Measurements from ENCODE around the gene MTA1.

MTA1 gene

DNA sequence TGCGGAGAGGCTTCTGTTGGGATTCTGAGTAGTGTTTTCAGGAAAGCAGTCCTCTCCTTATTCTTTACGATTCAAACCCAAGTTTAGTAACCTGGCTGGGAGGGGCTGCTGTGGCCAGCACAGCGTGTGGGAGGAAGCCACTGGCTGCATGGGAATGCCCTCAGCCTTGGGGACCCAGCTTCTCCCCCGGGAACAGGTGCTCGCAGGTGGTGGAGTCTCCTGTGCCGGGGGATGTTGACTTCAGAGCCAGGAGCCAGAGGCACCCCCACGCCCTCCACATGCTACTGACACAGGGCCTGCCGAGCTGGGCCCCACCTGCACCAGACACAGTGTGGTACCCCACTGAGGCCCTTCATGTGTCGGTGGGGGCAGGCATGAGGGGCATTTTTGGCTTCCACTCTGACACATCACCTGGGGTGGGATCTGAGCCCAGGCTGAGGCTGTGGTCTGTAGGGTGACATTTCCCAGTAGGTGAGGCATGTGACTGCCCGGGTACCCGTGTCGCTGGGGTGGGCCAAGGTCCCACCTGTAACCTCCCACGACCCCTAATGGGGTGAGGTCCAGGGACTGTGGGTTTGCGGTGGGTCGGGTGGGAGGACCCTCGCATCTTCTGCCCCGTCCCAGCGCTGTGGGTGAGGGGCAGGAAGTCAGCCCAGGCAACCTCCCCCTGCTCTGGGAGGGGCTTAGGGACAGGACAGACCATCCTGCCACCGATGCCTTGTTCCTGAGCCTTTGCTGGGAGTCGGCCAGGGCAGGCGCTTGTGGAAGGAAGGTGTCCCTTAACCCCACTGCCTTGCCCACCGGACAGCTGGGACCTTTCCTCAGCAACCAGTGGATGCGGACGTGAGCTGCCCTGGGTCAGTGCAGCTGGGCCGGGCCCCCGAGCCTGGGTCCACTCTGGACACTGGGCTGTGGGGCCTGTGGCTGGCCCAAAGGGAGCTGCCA, 26.5 kb downstream of the MTA1 start:
- DNase-seq (ENCODE audit: low spot score) = no peak

DNA sequence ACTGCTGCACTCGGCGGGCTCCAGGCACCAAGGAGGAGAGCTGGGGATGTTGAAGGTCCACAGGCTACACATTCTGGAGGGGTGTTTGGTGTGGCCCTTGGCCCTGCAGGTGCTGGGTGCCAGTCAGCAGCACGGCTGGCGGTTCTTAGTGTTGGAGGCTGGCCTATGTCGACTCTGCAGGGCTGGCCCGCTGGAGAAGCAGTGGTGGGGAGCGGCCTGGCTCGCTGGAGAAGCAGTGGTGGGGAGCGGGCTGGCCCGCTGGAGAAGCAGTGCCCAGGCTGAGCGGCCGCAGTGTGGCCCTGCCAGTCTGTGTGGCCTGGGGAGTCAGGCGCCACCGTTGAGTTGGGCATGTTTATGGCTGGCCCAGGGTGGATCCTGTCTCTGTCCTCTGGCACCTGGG, 27.3 kb downstream of the MTA1 start:
- no peak for DNase-seq (ENCODE audit: low spot score)

GRCh38 chr14:105447651-105448640, 28.3 kb downstream of the MTA1 start:
- no peak for DNase-seq (ENCODE audit: low spot score)

GRCh38 chr14:105448706-105449111, 29.1 kb downstream of the MTA1 start:
- DNase-seq (ENCODE audit: low spot score) = peak; percentile 63

DNA sequence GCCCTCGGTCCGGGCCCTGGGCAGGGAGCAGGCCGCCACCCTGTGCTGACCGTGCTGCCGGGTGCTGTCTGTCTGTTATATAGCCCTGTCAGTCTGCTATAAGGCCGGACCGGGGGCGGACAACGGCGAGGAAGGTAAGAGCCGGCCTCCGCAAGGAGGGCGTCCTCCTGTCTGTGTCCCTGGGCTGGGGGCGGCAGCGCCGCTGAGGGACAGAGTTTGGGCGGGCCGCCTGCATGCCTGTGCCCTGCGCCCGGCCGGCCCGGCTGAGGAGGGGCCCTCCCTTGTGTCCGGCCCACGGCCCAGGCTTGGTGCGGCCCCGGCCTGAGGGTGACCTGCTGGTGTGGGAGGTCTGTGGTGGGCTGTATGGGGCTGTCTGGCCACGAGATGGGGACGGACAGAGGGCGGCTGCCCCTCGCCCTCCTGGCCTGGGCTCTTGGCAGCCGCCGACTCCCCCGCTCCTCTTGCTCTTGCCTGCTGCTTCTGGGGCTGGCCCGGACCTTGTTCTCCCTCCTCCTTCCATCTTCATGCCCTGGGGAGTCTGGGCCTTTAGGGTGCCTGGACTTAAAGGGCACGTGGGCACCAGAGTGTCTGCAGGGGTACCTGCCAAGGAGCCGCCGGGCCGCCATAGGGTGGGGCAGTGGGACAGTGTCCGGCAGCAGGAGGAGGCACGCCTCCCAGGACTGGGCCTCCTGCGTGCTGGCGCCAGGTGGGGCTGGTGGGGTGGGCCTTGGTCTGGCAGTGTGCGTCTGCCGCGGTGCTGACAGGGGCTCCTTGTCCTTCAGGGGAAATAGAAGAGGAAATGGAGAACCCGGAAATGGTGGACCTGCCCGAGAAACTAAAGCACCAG, 29.9 kb downstream of the MTA1 start:
- no peak for DNase-seq (ENCODE audit: low spot score)

DNA sequence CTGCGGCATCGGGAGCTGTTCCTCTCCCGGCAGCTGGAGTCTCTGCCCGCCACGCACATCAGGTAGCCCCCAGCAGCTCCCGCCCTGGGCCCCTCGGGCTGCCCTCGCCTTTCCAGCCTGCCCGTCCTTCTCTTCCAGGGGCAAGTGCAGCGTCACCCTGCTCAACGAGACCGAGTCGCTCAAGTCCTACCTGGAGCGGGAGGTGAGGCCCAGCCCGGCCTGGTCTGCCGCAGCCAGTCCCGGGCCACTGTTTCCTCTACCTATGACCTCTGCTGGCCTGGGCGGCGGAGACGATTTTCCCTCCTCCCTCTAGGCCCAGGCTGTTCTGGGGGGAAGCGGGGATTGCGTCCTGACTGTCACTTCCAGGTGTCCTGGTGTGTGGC, 30.5 kb downstream of the MTA1 start:
- DNase-seq (ENCODE audit: low spot score) = no peak

DNA sequence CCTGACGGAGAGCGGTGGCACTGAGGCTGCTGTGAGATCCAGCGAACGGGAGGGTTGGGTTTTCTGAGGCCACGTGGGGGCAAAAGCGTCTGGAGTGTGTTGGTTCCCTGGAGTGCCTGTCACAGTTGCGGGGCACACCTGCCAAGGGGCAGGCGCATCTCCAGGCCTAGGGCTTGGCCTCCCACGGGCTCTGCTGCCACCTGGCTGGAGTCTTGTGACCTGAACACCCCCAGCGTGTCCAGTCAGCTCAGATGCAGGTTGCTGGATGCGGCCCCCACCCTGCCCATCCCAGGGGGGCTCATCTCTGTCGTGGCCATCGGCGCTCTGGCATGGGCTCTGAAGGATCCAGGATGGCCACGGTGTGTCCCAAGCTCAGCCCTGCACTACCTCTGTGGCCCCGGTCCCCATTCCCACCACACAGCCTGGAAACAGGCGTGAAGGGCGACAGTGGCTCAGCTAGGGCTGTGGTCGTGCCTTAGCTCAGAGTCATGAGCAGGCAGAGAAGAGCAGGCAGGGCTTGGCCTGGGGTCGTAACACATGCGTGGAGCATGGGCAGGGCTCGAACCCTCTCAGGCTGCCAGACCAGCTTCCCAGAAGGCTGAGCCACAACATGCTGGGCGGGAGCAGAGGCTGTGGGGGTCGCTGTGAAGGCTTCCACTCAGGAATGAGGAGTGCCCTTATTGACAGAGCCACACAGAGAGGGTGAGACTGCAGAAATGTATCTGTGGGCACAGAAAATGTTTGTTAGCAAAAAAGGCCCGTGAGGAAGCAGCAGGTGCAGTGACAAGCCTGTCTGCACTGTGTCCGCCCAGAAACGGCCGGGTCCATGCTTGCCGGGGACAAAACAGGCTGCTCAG, 31.5 kb downstream of the MTA1 start:
- DNase-seq (ENCODE audit: low spot score) = no peak

- no peak for DNase-seq (ENCODE audit: low spot score)
These were observed 33.3 kb downstream of the MTA1 start for GRCh38 chr14:105452963-105453362.

GRCh38 chr14:105453847-105454246, 34.2 kb downstream of the MTA1 start:
- no peak for DNase-seq (ENCODE audit: low spot score)

GRCh38 chr14:105455086-105455640, 35.5 kb downstream of the MTA1 start:
- no peak for DNase-seq (ENCODE audit: low spot score)

DNA sequence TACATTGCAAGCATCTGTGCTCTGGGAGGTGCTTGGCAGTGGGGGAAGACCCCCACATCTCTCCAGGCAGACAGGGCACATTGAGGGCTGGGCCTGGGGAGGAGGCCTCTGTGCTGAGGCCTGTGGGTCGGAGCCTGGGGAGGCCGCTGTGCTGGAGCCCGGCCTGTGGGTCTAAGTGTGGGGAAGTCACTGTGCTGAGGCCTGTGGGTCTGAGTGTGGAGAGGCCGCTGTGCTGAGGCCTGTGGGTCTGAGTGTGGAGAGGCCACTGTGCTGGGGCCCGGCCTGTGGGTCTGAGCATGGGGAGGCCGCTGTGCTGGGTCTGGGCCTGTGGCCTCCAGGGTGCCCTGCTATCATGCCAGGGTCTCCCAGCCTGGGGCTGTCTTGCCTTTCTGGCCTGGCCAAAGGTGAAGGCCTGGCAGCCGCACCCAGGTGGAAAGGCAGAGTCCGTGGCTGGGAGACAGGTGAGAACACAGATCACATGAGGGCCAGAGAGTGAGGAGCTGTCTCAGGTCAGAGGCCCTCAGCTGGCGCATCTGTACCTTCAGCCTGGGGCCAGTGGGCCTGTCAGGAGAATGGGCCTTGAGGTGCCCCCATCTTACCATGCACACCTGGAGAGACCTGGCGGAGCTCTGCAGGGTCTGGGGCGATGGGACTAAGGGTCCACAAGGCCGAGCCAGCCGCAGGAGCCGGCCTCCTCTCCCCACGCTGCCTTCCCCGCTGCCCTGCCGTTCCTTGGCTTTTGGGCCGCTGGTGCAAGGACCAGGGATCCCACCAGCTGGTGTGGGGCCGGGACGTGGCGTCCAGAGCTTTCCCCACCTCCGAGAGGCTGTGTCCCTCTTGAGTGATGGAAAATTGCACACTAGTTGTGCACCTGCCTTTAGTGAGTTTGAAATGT, 36.4 kb downstream of the MTA1 start:
- DNase-seq (ENCODE audit: low spot score) = no peak

GRCh38 chr14:105456736-105457617, 37.4 kb downstream of the MTA1 start:
- no peak for DNase-seq (ENCODE audit: low spot score)

- no peak for DNase-seq (ENCODE audit: low spot score)
These were observed 38.4 kb downstream of the MTA1 start for GRCh38 chr14:105458010-105458409.

- DNase-seq (ENCODE audit: low spot score) = no peak
These were observed 38.9 kb downstream of the MTA1 start for GRCh38 chr14:105458571-105458970.

GRCh38 chr14:105460116-105460515, 40.5 kb downstream of the MTA1 start:
- no peak for DNase-seq (ENCODE audit: low spot score)

DNA sequence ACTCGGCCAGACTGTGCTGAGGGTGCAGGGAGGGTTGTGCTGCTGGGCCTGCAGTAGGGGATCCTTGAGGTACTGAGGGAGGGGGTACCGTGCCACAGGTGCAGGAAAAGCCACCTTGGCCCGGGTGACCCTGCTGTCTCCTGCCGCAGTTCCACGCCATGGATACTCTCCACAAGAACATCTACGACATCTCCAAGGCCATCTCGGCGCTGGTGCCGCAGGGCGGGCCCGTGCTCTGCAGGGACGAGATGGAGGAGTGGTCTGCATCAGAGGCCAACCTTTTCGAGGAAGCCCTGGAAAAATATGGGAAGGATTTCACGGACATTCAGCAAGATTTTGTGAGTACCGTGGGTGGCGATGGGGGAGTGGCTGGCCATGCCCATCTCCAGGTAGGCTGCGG, 41.0 kb downstream of the MTA1 start:
- no peak for DNase-seq (ENCODE audit: low spot score)

DNA sequence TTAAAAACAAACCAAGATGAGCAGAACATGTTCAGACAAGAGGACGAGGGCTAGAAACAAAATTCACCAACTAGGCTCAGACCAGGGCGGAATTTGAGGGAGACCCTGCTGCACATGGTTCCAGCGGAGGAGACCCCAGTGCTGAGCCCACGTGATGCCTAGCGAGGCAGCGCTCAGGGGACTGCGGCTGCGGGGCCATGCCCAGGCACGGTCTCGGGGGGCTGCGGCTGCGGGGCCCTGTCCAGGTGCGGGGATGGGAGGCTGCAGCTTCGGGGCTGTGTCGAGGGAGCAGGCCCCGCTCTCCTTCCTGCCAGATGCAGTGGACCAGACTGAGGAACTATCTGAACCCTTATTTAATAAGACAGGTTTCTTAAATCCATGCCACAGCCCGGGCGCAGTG, 42.3 kb downstream of the MTA1 start:
- DNase-seq (ENCODE audit: low spot score) = no peak

DNA sequence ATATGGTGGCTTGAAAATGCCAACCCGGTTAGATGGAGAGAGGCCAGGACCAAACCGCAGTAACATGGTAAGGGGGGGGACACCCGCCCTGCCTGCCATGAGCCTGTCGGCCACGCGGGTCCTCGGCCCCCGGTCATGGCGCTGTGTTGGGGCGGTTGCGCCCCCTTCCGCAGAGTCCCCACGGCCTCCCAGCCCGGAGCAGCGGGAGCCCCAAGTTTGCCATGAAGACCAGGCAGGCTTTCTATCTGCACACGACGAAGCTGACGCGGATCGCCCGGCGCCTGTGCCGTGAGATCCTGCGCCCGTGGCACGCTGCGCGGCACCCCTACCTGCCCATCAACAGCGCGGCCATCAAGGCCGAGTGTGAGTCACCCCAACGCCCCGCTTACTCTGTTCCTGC, 44.9 kb downstream of the MTA1 start:
- no peak for DNase-seq (ENCODE audit: low spot score)
